NCI-H187 treated with DMSO at 0.1 percent for 48 hours (cell line): ENCODE results near the gene MAPK4.

Source experiments
- DNase-seq: peaks from one replicate; lab custom pipeline; 2025; lab: John Stamatoyannopoulos, UW

MAPK4 gene

DNA sequence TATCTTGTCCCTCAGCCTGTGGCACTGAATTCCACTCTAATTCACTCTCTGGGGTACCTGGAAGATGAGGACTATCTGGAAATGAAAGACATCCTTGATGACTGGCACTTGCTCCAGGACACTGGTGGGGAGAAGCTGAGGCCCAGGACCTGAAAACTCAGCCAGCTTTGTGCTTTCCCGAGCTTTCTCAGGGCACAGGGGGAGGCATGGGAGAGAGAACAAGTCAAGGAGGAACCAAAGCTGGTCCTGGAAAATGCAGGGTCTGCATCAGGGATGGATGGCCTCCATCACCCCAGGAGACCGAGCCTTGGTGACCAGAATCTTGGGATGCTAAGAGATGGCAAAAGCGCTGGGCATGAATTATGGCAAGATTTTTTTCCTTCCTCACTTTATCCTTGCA lies 65.1 kb downstream of the MAPK4 start:
- DNase-seq, result no peak

- no peak for DNase-seq
Measured at GRCh38 chr18:50626317-50626716, 66.4 kb downstream of the MAPK4 start.

DNA sequence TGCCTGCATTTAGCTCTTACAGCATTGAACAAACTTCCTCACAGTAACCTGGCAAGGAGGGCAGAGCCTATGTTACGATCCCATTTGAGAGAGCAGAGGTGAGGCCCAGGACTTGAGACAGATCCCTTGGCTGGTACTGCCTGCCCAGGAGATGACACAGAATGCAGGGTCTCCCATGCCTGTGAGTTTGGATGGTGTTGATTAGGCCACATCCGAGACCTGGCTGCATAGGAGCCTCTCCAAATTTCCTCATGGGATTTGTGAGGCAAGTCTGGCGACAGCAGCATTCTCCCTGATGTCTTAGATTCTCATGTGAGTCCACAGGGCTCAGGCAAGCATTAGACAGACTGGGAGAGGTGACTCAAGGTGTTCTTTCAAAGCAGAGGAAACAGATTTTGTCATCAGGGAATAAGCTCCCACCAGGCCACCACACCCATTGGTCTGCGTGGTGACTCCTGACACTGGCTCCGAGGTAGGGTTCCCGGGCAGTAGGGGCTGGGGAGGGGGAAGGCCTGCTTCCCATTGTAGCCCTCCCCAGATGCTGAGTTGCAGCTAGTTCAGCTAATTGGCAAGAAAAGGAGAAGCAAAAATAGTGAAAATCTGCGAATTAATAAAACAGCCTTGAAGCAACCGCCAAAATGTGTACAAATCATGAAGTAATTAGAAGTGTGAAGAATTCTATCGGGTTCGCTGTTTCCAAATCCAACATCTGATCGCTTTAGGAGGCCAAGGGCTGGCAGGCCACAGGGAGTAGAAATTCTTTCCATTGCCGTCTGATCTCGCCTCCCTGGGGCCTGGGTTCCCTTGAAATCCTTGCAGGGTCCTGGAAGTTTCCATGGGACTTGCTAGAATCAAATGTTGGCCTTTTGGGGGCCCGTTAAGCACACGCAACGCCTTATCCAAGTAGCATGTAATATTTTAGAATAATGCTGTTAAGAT lies 68.0 kb downstream of the MAPK4 start:
- no peak for DNase-seq

- no peak for DNase-seq
Measured at GRCh38 chr18:50628533-50628905, 68.6 kb downstream of the MAPK4 start.

DNA sequence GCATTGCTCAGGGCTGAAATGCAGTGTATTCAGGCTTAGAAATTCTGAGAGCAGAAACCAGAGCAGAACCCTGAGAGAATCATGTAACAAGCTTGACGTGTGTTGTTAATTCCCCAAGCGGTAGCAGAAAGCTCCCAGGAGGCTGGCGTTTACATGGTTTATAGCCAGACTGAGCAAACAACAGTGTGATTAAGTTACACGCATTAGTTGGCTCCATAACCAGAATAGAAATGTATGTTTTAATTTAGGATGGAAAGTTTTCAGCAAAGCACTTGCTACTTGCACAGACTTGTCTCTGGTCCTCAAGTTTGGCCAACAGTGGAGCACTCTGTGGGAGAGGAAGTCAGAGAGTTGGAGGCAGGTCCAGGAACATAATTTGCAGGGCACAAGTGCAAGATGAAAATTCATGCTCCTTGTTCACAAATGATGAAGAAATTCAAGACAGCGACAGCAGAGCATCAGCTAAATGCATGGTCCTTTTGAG lies 69.3 kb downstream of the MAPK4 start:
- peak; percentile 55 for DNase-seq

GRCh38 chr18:50630895-50631294 lies 71.0 kb downstream of the MAPK4 start:
- DNase-seq, result no peak

- no peak for DNase-seq
Measured at GRCh38 chr18:50632895-50633515, 73.1 kb downstream of the MAPK4 start.

DNA sequence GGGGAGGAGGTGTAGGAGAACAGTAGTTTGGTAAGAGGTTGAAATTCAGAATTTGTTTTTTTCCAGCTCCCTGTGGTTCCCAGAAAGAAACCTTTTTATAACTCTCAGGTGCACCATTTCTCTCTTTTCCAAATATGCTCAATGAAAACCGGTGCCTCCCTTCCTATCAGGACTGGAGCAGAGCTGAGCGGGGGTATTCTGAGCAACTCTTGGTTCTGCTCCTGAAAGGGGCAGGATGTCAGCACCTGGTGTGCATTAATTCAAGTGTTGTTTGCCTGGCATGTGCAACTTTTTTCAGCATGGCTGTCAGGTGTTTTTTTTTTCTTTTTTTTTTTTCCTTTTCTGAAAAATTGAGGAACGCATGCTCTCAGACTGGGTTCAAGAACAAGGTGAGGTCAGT lies 74.1 kb downstream of the MAPK4 start:
- DNase-seq, result no peak

DNA sequence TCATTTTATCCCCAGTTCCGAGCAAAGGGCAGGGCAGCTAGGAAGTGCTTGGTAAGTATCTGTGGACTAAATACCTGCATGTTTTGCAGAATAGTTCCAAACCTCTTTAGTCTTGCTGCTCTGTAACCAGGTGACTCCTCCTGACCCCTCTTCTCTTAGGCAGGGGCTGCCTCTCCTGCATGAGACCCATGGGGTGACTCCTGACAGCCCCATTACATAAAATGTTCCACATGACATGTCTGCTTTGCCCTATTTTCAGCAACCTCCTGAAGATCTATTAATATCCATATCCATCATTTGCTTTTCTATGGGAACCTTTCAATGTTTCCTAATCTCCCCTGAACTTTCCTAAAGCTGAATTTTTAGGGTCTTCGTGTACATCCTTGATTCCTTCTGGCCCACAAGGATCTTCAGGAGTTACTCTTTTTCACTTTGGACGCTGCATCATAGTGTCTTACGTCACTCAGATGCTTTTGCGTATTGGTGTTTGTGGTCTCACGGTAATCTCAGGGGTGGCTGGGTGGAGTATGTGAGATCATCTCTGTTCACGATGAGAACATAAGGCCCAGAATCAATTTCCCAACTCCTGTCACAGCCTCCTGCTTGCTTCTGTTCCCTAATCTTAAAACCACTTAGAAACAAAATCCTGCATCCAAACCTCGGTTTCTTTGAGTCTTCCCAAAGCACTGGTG lies 76.6 kb downstream of the MAPK4 start:
- DNase-seq, result no peak

- DNase-seq, result no peak
Measured at GRCh38 chr18:50638016-50638883, 78.4 kb downstream of the MAPK4 start.

DNA sequence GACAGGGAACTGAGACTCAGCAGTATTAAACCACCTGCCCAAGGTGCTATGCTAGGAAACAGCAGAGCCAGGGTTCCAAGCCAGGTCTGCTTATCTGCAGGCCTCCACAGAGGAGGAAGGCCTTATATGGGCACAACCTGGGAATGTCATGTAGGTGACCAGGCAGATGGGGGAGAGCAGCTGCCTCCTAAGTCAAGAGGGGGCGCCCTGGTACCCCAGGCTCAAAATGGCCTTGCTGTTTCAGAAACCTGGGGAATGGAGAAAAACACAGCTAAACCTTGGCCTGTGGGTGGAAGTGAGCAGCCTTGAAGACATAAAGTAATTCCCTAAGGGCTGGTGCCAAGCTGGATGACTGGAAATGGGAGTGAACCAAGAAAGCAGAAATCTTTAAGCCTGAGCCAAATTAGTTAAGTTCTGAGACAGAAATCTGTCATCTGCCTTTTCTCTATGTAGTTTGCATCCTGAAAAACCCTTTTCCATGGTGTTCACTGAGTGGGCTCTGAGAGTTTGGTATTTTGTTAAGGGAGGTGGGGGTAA lies 79.1 kb downstream of the MAPK4 start:
- DNase-seq, result no peak

GRCh38 chr18:50639711-50640110 lies 79.8 kb downstream of the MAPK4 start:
- DNase-seq, result no peak

DNA sequence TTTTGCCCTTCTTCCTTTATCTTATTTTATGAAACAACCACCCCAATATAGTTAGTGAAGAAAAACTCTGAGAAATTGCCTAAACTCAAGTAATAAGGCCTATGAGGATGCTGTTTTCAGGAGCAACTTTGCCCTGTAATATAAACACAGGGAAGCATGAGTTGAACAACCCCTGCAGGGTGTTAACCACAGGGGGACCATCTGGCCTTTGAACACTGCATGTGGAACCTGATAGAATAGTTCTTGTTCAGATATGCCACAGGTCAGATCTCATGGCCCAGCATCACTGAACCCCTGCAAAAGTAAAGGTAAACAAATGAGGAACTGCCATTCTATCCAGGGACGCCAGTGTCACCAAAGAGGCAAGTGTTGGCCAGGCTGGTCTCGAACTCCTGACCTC lies 82.6 kb downstream of the MAPK4 start:
- DNase-seq, result no peak

GRCh38 chr18:50644146-50644545 lies 84.3 kb downstream of the MAPK4 start:
- no peak for DNase-seq

DNA sequence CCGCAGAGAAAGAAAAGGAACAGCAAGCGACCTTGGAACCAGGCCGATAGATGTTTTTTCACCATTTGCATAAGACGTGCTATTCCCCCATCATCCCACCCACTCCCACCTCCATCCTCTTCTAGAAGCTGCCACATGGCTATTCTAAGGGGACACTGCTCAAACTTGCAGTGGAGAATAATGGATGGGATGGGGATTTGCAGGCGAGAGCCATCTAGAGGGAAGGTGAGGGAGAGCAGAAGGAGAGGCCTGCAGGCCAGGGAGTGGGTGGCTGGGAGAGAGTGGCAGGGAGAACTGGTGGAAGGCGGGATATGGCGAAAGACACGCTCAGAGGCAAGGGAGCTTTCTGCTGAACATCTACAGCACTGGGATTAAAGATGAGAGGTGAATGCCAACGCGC lies 84.9 kb downstream of the MAPK4 start:
- DNase-seq, result no peak

GRCh38 chr18:50647237-50647636 lies 87.3 kb downstream of the MAPK4 start:
- no peak for DNase-seq

DNA sequence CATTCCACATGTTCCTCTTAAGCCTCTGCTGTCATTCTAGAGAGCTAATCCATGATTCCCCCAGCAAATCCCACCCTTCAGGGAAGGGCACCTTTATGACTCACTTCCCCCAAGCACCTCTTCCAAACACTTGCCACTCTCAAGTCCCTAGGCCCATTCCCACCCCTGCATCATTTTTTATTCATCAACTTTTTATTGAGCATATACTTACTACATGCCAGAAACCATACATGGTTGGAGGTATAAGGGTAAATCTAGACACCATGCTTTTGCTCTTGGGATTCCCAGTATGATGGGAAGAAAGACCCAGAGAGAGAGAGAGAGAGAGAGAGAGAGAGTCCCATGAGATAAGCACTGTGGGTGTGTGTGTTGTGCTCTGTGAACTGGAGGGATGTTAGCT lies 87.9 kb downstream of the MAPK4 start:
- no peak for DNase-seq

- no peak for DNase-seq
Measured at GRCh38 chr18:50649821-50650220, 89.9 kb downstream of the MAPK4 start.

- DNase-seq, result no peak
Measured at GRCh38 chr18:50651334-50651733, 91.4 kb downstream of the MAPK4 start.

DNA sequence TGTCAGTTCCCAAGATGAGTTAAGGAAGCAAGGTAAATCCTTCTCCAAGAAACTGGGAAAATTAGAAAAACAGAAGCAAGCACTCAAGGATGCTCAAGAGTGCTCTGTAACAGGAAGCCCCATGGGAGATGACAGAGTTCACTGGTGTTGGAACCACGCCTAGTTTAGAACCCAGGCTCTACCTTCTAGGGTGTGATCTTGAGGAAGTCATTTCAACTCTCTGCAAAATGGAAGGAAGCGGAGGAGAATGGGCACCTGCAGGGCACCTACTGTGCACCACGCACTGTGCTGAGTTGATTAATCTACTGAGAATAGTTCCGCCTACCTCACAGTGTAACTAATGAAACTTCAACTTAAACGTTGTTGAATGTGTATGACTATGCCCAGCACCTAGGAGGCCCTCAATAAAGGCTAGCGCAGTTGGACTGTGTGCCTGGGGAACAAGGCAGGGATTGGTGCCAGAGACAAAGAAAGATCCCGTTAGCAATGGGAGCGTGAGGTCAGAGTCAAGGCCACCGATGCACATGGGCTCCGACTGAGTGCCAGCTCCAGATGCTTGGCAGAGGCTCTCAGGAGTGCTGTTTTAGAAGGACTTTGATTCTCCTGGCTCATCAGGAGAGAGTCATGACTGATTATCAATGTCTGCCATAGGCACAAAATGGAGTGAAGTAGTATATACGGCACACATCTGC lies 93.7 kb downstream of the MAPK4 start:
- no peak for DNase-seq

- DNase-seq, result no peak
Measured at GRCh38 chr18:50654211-50654610, 94.3 kb downstream of the MAPK4 start.
